ENCODE results near the gene NCK2. TPM values are rescaled to one million over a fixed set of nuclear protein-coding genes. Genes with fewer than 3 reads are reported as not detected.

Gene NCK2
- total RNA-seq, 1 experiment from 2014 or later: 0.30 TPM

GRCh38 chr2:105924271-105924670 is 179.6 kb downstream of the NCK2 start:
- H3K9me3 ChIP-seq (ENCODE audit: low read length): no peaks in the 10 kb centered on the region
- no peak for DNase-seq
- no peaks in the 10 kb centered on the region for H3K79me2 ChIP-seq (ENCODE audit: low read length)
- no peak overlapping the region for H3K4me3 ChIP-seq (ENCODE audit: low read length)
- H3K36me3 ChIP-seq (ENCODE audit: insufficient read depth, low read length): no peaks in the 10 kb centered on the region
- no peak overlapping the region for H2AFZ ChIP-seq (ENCODE audit: low read length)
- H3K4me2 ChIP-seq (ENCODE audit: low read depth, low read length, poor library complexity, severe bottlenecking): no peak overlapping the region
- no peaks in the 10 kb centered on the region for H4K20me1 ChIP-seq (ENCODE audit: insufficient read depth, low read depth, low read length)
- H3K27ac ChIP-seq (ENCODE audit: low read length): no peak overlapping the region
- H3K27me3 ChIP-seq (ENCODE audit: low read length): no peaks in the 10 kb centered on the region
- H3K9ac ChIP-seq (ENCODE audit: low read length): no peak overlapping the region
- no peaks in the 10 kb centered on the region for H3K9me2 ChIP-seq (replicated peaks; ENCODE audit: insufficient read depth, low read length)
- H3K4me1 ChIP-seq (ENCODE audit: low read length): no peaks in the 10 kb centered on the region

- Histone ChIP-seq H3K79me2 (ENCODE audit: low read length) (no peaks in the 10 kb centered on the region), H3K27ac (ENCODE audit: low read length) (no peak overlapping the region), H3K9ac (ENCODE audit: low read length) (no peak overlapping the region), H4K20me1 (ENCODE audit: insufficient read depth, low read depth, low read length) (no peaks in the 10 kb centered on the region), H3K27me3 (ENCODE audit: low read length) (no peaks in the 10 kb centered on the region), H3K4me2 (ENCODE audit: low read depth, low read length, poor library complexity, severe bottlenecking) (no peak overlapping the region), H3K36me3 (ENCODE audit: insufficient read depth, low read length) (no peaks in the 10 kb centered on the region), H3K9me2 (replicated peaks; ENCODE audit: insufficient read depth, low read length) (no peaks in the 10 kb centered on the region), H3K9me3 (ENCODE audit: low read length) (no peaks in the 10 kb centered on the region), H3K4me1 (ENCODE audit: low read length) (no peaks in the 10 kb centered on the region), H2AFZ (ENCODE audit: low read length) (no peak overlapping the region), H3K4me3 (ENCODE audit: low read length) (no peak overlapping the region)
- DNase-seq: no peak
Measured at GRCh38 chr2:105924932-105925331, 180.2 kb downstream of the NCK2 start.

- Histone ChIP-seq H2AFZ (ENCODE audit: low read length) (no peak overlapping the region), H3K9me3 (ENCODE audit: low read length) (no peaks in the 10 kb centered on the region), H3K4me3 (ENCODE audit: low read length) (no peak overlapping the region), H3K27me3 (ENCODE audit: low read length) (no peaks in the 10 kb centered on the region), H3K4me2 (ENCODE audit: low read depth, low read length, poor library complexity, severe bottlenecking) (no peak overlapping the region), H3K36me3 (ENCODE audit: insufficient read depth, low read length) (no peaks in the 10 kb centered on the region), H3K9me2 (replicated peaks; ENCODE audit: insufficient read depth, low read length) (no peaks in the 10 kb centered on the region), H3K27ac (ENCODE audit: low read length) (no peak overlapping the region), H3K4me1 (ENCODE audit: low read length) (no peaks in the 10 kb centered on the region), H4K20me1 (ENCODE audit: insufficient read depth, low read depth, low read length) (no peaks in the 10 kb centered on the region), H3K79me2 (ENCODE audit: low read length) (no peaks in the 10 kb centered on the region), H3K9ac (ENCODE audit: low read length) (no peak overlapping the region)
- no peak for DNase-seq
Measured at GRCh38 chr2:105925390-105925789, 180.7 kb downstream of the NCK2 start.

GRCh38 chr2:105926960-105927678 is 182.4 kb downstream of the NCK2 start:
- no peaks in the 10 kb centered on the region for H4K20me1 ChIP-seq (ENCODE audit: insufficient read depth, low read depth, low read length)

GRCh38 chr2:105928086-105928485 is 183.4 kb downstream of the NCK2 start:
- Histone ChIP-seq H3K9me2 (replicated peaks; ENCODE audit: insufficient read depth, low read length) (no peaks in the 10 kb centered on the region), H3K9ac (ENCODE audit: low read length) (no peak overlapping the region), H3K27ac (ENCODE audit: low read length) (no peak overlapping the region), H3K36me3 (ENCODE audit: insufficient read depth, low read length) (no peaks in the 10 kb centered on the region), H3K4me1 (ENCODE audit: low read length) (no peaks in the 10 kb centered on the region), H3K9me3 (ENCODE audit: low read length) (no peaks in the 10 kb centered on the region), H3K4me2 (ENCODE audit: low read depth, low read length, poor library complexity, severe bottlenecking) (no peak overlapping the region), H3K4me3 (ENCODE audit: low read length) (no peak overlapping the region), H3K79me2 (ENCODE audit: low read length) (no peaks in the 10 kb centered on the region), H2AFZ (ENCODE audit: low read length) (no peak overlapping the region), H4K20me1 (ENCODE audit: insufficient read depth, low read depth, low read length) (no peaks in the 10 kb centered on the region), H3K27me3 (ENCODE audit: low read length) (no peaks in the 10 kb centered on the region)
- DNase-seq: no peak

More at GRCh38 chr2:105926960-105927678, 182.4 kb downstream of the NCK2 start:
- no peaks in the 10 kb centered on the region for H3K9me3 ChIP-seq (ENCODE audit: low read length)
- no peaks in the 10 kb centered on the region for H3K9me2 ChIP-seq (replicated peaks; ENCODE audit: insufficient read depth, low read length)
- no peak for DNase-seq
- no peak overlapping the region for H3K27ac ChIP-seq (ENCODE audit: low read length)
- no peak overlapping the region for H3K4me2 ChIP-seq (ENCODE audit: low read depth, low read length, poor library complexity, severe bottlenecking)
- no peaks in the 10 kb centered on the region for H3K4me1 ChIP-seq (ENCODE audit: low read length)
- H3K36me3 ChIP-seq (ENCODE audit: insufficient read depth, low read length): no peaks in the 10 kb centered on the region
- H3K9ac ChIP-seq (ENCODE audit: low read length): no peak overlapping the region
- no peaks in the 10 kb centered on the region for H3K27me3 ChIP-seq (ENCODE audit: low read length)
- no peak overlapping the region for H2AFZ ChIP-seq (ENCODE audit: low read length)
- no peaks in the 10 kb centered on the region for H3K79me2 ChIP-seq (ENCODE audit: low read length)
- no peak overlapping the region for H3K4me3 ChIP-seq (ENCODE audit: low read length)

GRCh38 chr2:105928563-105928962 is 183.9 kb downstream of the NCK2 start:
- Histone ChIP-seq H3K4me1 (ENCODE audit: low read length) (no peaks in the 10 kb centered on the region), H3K36me3 (ENCODE audit: insufficient read depth, low read length) (no peaks in the 10 kb centered on the region), H2AFZ (ENCODE audit: low read length) (no peak overlapping the region), H3K79me2 (ENCODE audit: low read length) (no peaks in the 10 kb centered on the region), H3K9me2 (replicated peaks; ENCODE audit: insufficient read depth, low read length) (no peaks in the 10 kb centered on the region), H3K9ac (ENCODE audit: low read length) (no peak overlapping the region), H3K4me3 (ENCODE audit: low read length) (no peak overlapping the region), H3K27ac (ENCODE audit: low read length) (no peak overlapping the region), H3K27me3 (ENCODE audit: low read length) (no peaks in the 10 kb centered on the region), H3K9me3 (ENCODE audit: low read length) (no peaks in the 10 kb centered on the region), H4K20me1 (ENCODE audit: insufficient read depth, low read depth, low read length) (no peaks in the 10 kb centered on the region), H3K4me2 (ENCODE audit: low read depth, low read length, poor library complexity, severe bottlenecking) (no peak overlapping the region)
- DNase-seq: no peak

- no peak overlapping the region for H2AFZ ChIP-seq (ENCODE audit: low read length)
- H3K27ac ChIP-seq (ENCODE audit: low read length): no peak overlapping the region
- H3K4me1 ChIP-seq (ENCODE audit: low read length): no peaks in the 10 kb centered on the region
Measured at GRCh38 chr2:105929516-105929915, 184.8 kb downstream of the NCK2 start.

GRCh38 chr2:105932582-105932981 is 187.9 kb downstream of the NCK2 start:
- H2AFZ ChIP-seq (ENCODE audit: low read length): no peak overlapping the region
- no peak overlapping the region for H3K4me2 ChIP-seq (ENCODE audit: low read depth, low read length, poor library complexity, severe bottlenecking)
- no peak overlapping the region for H3K27ac ChIP-seq (ENCODE audit: low read length)
- no peaks in the 10 kb centered on the region for H4K20me1 ChIP-seq (ENCODE audit: insufficient read depth, low read depth, low read length)
- H3K9me3 ChIP-seq (ENCODE audit: low read length): no peaks in the 10 kb centered on the region
- H3K9me2 ChIP-seq (replicated peaks; ENCODE audit: insufficient read depth, low read length): no peaks in the 10 kb centered on the region
- no peaks in the 10 kb centered on the region for H3K79me2 ChIP-seq (ENCODE audit: low read length)
- H3K4me1 ChIP-seq (ENCODE audit: low read length): no peaks in the 10 kb centered on the region
- H3K4me3 ChIP-seq (ENCODE audit: low read length): no peak overlapping the region
- DNase-seq: no peak
- H3K27me3 ChIP-seq (ENCODE audit: low read length): no peaks in the 10 kb centered on the region
- no peak overlapping the region for H3K9ac ChIP-seq (ENCODE audit: low read length)
- no peaks in the 10 kb centered on the region for H3K36me3 ChIP-seq (ENCODE audit: insufficient read depth, low read length)

More at GRCh38 chr2:105929516-105929915, 184.8 kb downstream of the NCK2 start:
- H3K4me2 ChIP-seq (ENCODE audit: low read depth, low read length, poor library complexity, severe bottlenecking): no peak overlapping the region
- no peak for DNase-seq
- H3K9me3 ChIP-seq (ENCODE audit: low read length): no peaks in the 10 kb centered on the region
- H3K9me2 ChIP-seq (replicated peaks; ENCODE audit: insufficient read depth, low read length): no peaks in the 10 kb centered on the region
- no peaks in the 10 kb centered on the region for H3K27me3 ChIP-seq (ENCODE audit: low read length)
- H4K20me1 ChIP-seq (ENCODE audit: insufficient read depth, low read depth, low read length): no peaks in the 10 kb centered on the region
- H3K4me3 ChIP-seq (ENCODE audit: low read length): no peak overlapping the region
- no peaks in the 10 kb centered on the region for H3K36me3 ChIP-seq (ENCODE audit: insufficient read depth, low read length)
- H3K79me2 ChIP-seq (ENCODE audit: low read length): no peaks in the 10 kb centered on the region
- no peak overlapping the region for H3K9ac ChIP-seq (ENCODE audit: low read length)
